GDM1 (cell line): ENCODE results near the gene MTSS2.

Experiments
- DNase-seq: peaks from one replicate; lab custom pipeline; 2025; lab: John Stamatoyannopoulos, UW

The MTSS2 gene

GRCh38 chr16:70700101-70701020, 14.5 kb upstream of the MTSS2 start:
- peak; percentile 21 for DNase-seq

DNA sequence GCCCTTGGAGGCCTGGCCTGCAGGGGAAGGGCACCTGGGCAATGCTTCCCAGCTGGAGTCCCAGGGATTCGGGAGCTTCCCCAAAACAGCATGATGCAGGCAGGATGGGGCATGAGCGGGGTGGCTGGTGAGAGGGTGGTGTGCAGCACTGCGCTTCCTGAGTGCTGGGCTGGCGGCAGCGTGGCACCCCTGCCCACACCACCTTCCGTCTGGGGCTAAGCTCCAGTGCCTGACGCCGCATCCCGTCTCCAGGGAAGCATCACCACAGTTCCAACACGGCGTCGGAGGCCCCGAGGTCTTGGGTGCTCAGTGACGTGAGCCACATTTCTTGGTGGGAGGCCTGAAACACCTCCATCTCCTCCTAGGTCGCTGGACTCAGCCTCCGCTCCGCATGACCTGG, 13.8 kb upstream of the MTSS2 start:
- no peak for DNase-seq

DNA sequence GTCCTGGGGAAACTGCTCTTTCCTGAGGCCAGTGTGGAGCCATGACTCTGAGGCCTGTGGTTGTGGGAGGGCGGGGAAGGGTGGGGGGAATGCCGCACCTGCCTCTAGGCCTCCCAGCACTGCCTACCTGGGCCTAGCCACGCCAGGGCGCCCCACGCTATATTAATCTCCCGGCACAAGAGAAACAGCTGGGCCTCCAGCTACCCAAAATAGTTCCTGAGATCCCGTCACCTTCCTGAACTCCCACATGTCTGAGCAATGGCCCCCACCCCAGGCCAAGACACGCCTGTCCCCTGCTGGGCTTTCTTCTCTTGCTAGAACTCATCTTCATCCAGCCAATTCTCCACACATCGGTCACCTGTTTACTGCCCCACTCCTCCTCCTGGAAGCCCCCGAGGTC, 13.0 kb upstream of the MTSS2 start:
- DNase-seq = no peak

DNA sequence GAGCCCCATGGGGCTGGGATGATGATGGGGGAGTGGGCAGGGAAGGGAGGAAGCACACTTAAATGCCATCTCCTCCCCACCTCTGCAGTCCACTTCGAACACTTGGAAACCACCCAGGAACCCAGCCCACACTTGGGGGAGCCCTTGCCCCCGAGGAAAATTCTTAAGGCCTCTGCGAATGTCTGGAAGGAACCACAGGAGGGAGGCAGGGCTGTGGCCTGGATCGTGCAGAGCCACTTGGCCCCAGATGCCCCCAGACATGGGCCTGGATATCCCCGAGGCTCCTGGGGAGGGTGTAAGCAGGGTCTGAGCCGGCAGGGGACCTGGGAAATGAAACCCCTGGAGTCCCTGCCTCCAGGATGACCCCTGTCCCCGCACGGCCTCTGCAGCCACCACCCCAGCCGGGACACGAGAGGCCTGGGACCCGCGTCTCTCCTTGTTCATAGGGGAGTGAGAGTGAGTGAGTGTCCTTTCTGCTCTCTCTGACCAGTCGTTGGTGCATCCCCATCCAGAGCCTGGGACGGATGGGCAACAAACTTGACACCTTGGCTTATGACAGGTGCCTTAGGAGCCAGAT, 11.8 kb upstream of the MTSS2 start:
- DNase-seq = no peak

GRCh38 chr16:70696952-70697593, 11.2 kb upstream of the MTSS2 start:
- peak; percentile 57 for DNase-seq

DNA sequence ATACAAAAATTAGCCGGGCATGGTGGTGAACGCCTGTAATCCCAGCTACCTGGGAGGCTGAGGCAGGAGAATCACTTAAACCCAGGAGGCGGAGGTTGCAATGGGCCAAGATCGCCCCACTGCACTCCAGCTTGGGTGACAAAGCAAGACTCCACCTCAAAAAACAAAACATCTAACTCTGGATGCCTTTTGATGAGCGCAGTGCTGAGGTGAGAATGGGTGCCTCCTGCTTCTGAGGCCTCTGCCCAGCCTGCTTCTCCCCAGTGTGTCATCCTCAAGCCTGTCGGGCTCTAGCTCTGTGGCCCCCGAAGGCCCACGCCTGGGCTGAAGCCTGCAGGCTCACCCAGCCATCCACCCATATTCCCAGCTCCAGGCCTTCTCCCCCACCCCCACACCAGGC, 10.5 kb upstream of the MTSS2 start:
- no peak for DNase-seq

DNA sequence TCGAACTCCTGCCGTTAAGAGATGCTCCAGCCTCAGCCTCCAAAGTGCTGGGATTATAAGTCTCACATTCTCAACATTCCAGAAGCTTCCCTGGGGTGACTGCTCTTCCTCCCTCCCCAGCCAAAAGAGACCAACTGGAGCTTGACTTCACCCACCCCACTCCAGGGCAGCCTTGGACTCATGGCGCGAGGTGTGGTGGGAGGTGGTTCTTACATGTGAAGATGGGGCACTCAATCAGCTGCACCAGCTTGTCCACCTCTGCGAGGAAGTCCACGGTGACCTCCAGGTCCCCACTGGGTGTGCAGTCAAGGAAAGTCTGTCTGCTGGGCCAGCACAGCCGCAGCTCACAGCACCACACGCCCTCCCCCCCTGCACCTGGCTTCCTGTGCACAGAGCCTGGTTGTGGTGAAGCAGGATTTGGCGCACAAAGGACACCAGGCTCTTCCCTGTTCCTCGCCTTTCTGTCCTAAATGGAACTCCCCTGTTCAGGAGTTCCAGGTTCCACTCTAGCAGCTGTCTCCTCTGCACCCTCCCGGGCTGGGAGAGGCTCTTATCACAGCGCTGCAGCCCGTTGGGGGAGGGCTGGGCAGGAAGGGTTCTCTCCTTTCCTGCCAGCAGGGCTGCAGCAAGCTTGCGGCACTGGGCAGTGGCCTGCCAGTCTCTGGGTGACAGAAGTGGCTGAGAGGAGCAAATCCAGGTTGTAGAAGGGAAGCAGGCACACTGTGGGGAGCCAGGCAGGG, 9.6 kb upstream of the MTSS2 start:
- peak; percentile 43 for DNase-seq

DNA sequence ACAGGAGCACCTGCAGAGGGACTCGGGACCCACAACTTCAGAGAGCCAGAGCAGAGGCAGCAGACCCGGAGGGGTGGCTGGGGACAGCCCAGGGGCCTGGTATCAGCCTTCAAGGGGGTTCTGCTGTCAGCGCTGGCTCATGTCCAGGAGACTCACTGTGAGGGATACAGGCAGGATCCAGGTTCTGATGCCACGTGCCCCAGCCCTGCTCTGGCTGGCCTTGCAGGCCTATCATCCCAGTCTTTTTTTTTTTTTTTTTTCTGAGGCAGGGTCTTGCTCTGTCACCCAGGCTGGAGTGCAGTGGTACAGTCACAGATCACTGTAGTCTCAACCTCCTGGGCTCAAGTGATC, 9.0 kb upstream of the MTSS2 start:
- no peak for DNase-seq

DNA sequence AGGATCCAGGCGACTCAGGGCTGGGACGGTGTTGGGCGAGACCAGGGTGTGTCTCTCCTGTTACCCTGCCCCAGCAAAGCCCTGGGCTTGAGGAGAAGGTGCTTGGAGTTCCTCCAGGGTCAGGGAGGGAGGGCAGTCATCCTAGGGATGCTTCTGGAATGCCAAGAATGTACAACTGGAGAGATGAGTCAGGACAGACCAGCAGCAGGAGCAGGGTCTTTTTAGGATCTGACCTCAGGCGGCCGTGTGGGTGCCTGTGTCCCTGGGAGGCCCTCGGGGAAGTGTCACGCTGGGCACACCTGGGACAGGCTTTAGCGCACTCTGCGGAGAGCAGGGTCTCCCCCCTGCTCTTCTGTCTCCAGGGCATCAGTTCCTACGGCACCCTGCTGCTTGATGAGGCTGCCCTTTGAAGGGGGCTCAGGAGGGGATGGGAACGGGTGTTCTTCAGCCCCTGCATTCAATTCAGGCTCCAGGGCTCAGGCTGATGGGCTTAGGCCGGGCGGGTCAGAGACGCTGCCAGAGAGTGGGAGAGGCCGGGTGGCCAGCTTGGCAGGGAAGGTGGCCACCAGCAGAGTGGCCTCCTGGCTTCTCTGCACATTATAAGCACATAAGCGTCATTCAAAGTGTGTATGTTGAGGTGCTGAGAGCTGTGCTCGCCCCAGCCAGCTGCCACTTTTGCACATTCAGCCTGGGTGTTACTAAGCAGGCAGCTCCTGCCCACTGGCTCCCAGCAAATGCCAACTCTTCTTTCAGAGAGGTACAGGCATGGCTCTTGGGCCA, 8.4 kb upstream of the MTSS2 start:
- DNase-seq = no peak

DNA sequence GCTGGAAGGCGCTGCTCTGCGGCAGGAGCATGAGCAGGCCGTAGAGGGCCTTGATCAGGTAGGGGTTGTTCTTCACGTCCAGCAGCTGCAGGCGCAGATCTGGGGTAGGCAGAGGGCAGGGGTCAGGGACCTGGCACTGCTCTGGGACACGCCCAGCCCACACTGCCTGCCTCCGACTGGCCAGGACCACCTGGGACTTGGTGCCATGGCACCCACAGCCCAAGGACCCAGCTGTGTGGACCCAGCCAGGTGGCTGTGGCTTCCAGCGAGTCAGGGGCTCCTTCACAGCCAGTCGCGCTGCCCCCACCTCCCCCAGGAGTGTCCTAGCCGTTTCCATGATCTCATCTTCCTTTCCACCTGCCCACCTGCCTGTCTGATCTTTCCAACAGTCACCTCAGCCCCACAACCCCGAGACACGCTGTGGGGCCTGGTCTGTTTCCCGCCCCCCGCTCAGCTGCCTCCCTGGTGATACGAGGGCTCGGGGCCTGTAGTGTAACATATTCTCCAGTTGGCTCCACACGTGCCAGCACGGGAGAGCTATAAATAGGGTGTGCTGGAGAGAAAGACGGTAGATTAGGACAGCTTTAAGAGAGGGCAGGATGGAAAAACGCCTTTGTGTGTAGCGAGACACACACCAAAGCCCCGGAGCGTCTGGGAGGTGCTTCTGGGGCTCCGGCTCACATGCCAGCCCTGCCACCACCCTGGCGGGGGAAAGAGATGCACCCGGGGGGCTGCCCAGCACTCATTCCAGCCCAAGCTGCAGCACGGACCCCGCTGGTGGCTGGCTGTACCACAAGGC, 7.2 kb upstream of the MTSS2 start:
- DNase-seq = no peak

- DNase-seq = no peak
These were observed 6.4 kb upstream of the MTSS2 start for GRCh38 chr16:70692130-70692872.

GRCh38 chr16:70691223-70692129, 5.6 kb upstream of the MTSS2 start:
- DNase-seq = no peak

- DNase-seq = no peak
These were observed 4.4 kb upstream of the MTSS2 start for GRCh38 chr16:70689970-70690891.

GRCh38 chr16:70689035-70689969, 3.4 kb upstream of the MTSS2 start:
- DNase-seq = no peak

- DNase-seq = no peak
These were observed 2.4 kb upstream of the MTSS2 start for GRCh38 chr16:70688246-70688742.

- no peak for DNase-seq
These were observed 1.9 kb upstream of the MTSS2 start for GRCh38 chr16:70687671-70688245.
